ENCODE results near the gene GTF3C5.

GRCh38 chr9:133098104-133098754 is 67.4 kb downstream of the GTF3C5 start:
- no peak for TF ChIP-seq CTCF (conservative IDR thresholded peaks at IDR 0.05 in 1 of 2, IDR thresholded peaks at IDR 0.05 in 1 of 2; ENCODE audit: extremely low read depth in 1 of 2, insufficient read depth in 1 of 2, low read depth in 1 of 2, low read length in 2 of 2)
- no peak for TF ChIP-seq EZH2 (IDR thresholded peaks at IDR 0.05; ENCODE audit: borderline replicate concordance, low read length)

All from mammary epithelial cell (primary cell).